Kidney (tissue), 14 donors: ENCODE results near the gene CAMTA1. TPM values are rescaled to one million over a fixed set of nuclear protein-coding genes. Genes with fewer than 3 reads are reported as not detected.

ENCODE experiments used
- DNase-seq, 5 donors: peaks; one replicate each; pipeline ENCODE4 v3.0.0-alpha.2; 2013 to 2020
- FAIRE-seq: peaks from 2 replicates; lab custom pipeline; 2012; peaks lifted over from hg19 to GRCh38; lab: Jason Lieb, UNC
- H3K27ac ChIP-seq, 2 donors: one replicate each; pipeline ENCODE4 v1.7.0; 2013; ENCODE audit warnings: low read depth in 2 of 2, low read length in 2 of 2, inconsistent platforms in 1 of 2
- H3K27me3 ChIP-seq: one replicate; pipeline ENCODE4 v1.7.1; 2013; ENCODE audit warnings: low read length, inconsistent platforms; ENCODE audit not compliant: control insufficient read depth, insufficient read depth
- H3K36me3 ChIP-seq, 3 donors: one replicate each; pipeline versions ENCODE4 v1.7.0 to v1.7.1; 2013; ENCODE audit warnings: low read length in 3 of 3, control low read depth in 1 of 3, inconsistent platforms in 1 of 3; ENCODE audit not compliant: insufficient read depth in 3 of 3, control insufficient read depth in 2 of 3
- H3K4me1 ChIP-seq, 3 donors: one replicate each; pipeline versions ENCODE4 v1.7.0 to v1.7.1; 2013; ENCODE audit warnings: low read length in 3 of 3, inconsistent platforms in 1 of 3, low read depth in 1 of 3; ENCODE audit not compliant: control insufficient read depth in 2 of 3, insufficient read depth in 2 of 3
- H3K4me3 ChIP-seq, 3 donors: one replicate each; pipeline versions ENCODE4 v1.7.0 to v1.8.1; 2013; ENCODE audit warnings: low read length in 3 of 3, control low read depth in 1 of 3, inconsistent platforms in 1 of 3
- H3K9ac ChIP-seq, 3 donors: one replicate each; pipeline versions ENCODE4 v1.7.0 to v1.7.1; 2013; ENCODE audit warnings: low read length in 3 of 3, control low read depth in 1 of 3, inconsistent platforms in 1 of 3
- H3K9me3 ChIP-seq, 3 donors: one replicate each; pipeline versions ENCODE4 v1.7.0 to v1.7.1; 2013; ENCODE audit warnings: low read length in 3 of 3, control low read depth in 1 of 3, inconsistent platforms in 1 of 3; ENCODE audit not compliant: control insufficient read depth in 2 of 3, insufficient read depth in 1 of 3
- CTCF ChIP-seq: IDR thresholded peaks from 3 replicates; pipeline ENCODE4 v1.5.1; 2012; ENCODE audit warnings: mild to moderate bottlenecking, moderate library complexity, borderline replicate concordance; ENCODE audit not compliant: insufficient read depth; ENCODE audit errors: extremely low read depth
- intact Hi-C: fragments of 100-400 bp; cut with DNase I; formaldehyde crosslinking; loops from one replicate; pipeline ENCODE4 v1.11.1; 2022
- polyA plus RNA-seq: library from polyadenylated mRNA; stranded (reverse); fragments of 350-450 nt; fragmentation: Illumina TruSeq; extraction: RNeasy Lipid Tissue Mini Kit (QIAGEN cat#74804); gene quantifications from one replicate; pipeline ENCODE4 v1.2.3, GENCODE V29; 2014; ENCODE audit warnings: low read depth, low replicate concordance; ENCODE audit not compliant: insufficient read depth
- total RNA-seq: library from RNA; stranded (reverse); fragmentation: NEBNext Ultra II Directional; extraction: Animal tissue kit (Norgen Biotek cat#: 25700); gene quantifications from one replicate; pipeline ENCODE4 v1.2.1, GENCODE V29; 2021
- donor health status: control.
- donor health status: control.
- donor health status: control.
- donor health status: control.
- donor health status: control.
- donor health status: DM: yes; HTN: yes; CAD: no.
- donor health status: Normal renal cell carcinoma (clear cell type).

The CAMTA1 gene
- total and polyA plus RNA-seq, 2 donors from 2014 or later, result 79.0 to 170 TPM

DNA sequence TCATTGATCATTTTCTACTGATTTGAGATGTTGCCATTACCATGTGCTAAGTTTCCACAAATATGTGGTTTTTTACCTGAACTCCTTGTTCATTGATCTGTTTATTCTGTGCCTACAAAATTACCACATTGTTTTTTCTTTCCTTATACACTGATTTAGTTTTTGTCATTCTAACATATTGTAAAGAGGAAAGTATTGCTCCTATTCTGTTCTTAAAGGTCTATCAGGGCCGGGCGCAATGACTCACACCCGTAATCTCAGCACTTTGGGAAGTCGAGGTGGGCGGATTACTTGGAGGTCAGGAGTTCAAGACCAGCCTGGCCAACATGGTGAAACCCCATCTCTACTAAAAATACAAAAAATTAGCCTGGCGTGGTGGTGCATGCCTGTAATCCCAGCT lies 75.1 kb downstream of the CAMTA1 start:
- H3K27me3 ChIP-seq, result no peaks in the 10 kb centered on the region
- peak overlapping the region in 1 of 2 donors; percentile 20 for H3K27ac ChIP-seq
- no peaks in the 10 kb centered on the region for H3K36me3 ChIP-seq
- H3K9me3 ChIP-seq, result no peaks in the 10 kb centered on the region
- FAIRE-seq (no peak), DNase-seq (no peak)
- no peak overlapping the region for H3K9ac ChIP-seq
- TF ChIP-seq CTCF, result no peak
- H3K4me1 ChIP-seq, result peaks cover 0 to 5% (median 0%) of the 10 kb centered on the region in 3 donors
- no peak overlapping the region for H3K4me3 ChIP-seq
- intact Hi-C loops, result no loop called here

DNA sequence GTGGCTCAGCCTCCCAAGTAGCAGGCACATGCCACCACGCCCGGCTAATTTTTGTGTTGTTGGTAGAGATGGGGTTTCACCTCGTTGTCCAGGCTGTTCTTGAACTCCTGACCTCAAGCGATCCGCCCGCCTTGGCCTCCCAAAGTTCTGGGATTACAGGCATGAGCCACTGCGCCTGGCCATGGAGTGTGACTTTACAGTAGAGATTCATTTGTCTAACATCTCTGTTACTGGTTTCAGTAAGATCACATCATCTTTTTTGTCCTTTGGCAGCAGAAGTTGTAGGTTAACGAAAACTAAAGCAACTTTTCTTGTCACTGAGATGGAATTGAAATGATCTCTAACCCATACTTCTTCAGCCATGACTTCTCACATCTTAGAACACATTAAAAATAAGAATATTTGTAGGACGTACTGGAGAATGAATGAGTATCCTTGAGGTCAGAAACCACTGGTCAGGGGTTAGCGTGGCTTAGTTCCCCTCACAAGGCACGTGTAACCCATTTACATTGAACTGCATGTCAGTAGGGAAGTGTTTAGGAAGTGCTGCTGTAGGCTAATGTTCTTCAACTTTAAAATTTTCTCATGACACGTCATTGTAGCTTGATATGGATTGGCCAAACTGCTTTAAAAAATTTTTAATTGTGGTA lies 75.9 kb downstream of the CAMTA1 start:
- H3K4me1 ChIP-seq, result peaks cover 0 to 5% (median 0%) of the 10 kb centered on the region in 3 donors
- DNase-seq, result no peak
- H3K27me3 ChIP-seq, result no peaks in the 10 kb centered on the region
- no peaks in the 10 kb centered on the region for H3K36me3 ChIP-seq
- H3K9ac ChIP-seq, result no peak overlapping the region
- no peak for TF ChIP-seq CTCF
- intact Hi-C loops, result no loop called here
- no peak for FAIRE-seq
- H3K27ac ChIP-seq, result no peak overlapping the region
- no peak overlapping the region for H3K4me3 ChIP-seq
- no peaks in the 10 kb centered on the region for H3K9me3 ChIP-seq

DNA sequence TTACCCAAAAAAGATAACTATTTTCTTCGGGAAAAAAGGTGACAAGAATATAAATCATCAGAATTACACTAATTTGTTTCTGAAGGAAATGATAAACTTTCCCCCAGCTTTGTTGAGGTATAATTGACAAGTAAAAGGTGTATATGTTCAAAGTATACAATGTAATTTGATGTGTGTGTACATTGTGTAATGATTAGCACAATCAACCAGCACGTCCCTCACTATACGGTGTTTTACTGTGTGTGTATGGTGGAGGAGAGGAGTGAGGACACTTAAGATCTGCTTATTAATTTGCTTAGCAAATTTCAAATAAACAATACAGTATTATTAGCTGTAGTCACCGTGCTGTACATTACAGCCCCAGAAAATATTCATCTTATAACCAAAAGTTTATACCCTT lies 77.7 kb downstream of the CAMTA1 start:
- Histone ChIP-seq H3K36me3 (no peaks in the 10 kb centered on the region), H3K9me3 (no peaks in the 10 kb centered on the region)

More for the DNA sequence above, 77.7 kb downstream of the CAMTA1 start:
- Histone ChIP-seq H3K4me1 (peaks cover 0 to 9% (median 2%) of the 10 kb centered on the region in 3 donors), H3K4me3 (no peak overlapping the region), H3K27ac (no peak overlapping the region), H3K27me3 (no peaks in the 10 kb centered on the region), H3K9ac (no peak overlapping the region)
- TF ChIP-seq CTCF, result no peak
- no peak for FAIRE-seq
- intact Hi-C loops, result no loop called here
- DNase-seq, result no peak
